HG03108 (cell line): ENCODE data around the gene PROCA1.
"Not testable (repeated sequence)": the region's sequence is repeated elsewhere in the genome, so short reads cannot be mapped to it uniquely, and the experiment has no call there.

Experiments used
- ATAC-seq: cut with Tn5 transposase; IDR thresholded peaks from one replicate; pipeline ENCODE4 v1.9.1; 2021; ENCODE audit warnings: moderate library complexity; ENCODE audit not compliant: unreplicated experiment

The PROCA1 gene

GRCh38 chr17:28726226-28726626 lies 14.5 kb upstream of the PROCA1 start, which contains the start of gene TLCD1:
Gene TLCD1, minus strand, starts transcription at chr17:28726233. Its CDS starts 136 bp downstream, at chr17:28726097.
- no peak for ATAC-seq

GRCh38 chr17:28725660-28726225 lies 14.1 kb upstream of the PROCA1 start:
- no peak for ATAC-seq

GRCh38 chr17:28725166-28725659 lies 13.5 kb upstream of the PROCA1 start:
- ATAC-seq: no peak

GRCh38 chr17:28724500-28725165 lies 12.9 kb upstream of the PROCA1 start:
- no peak for ATAC-seq

- ATAC-seq: not testable (repeated sequence)
Observed at GRCh38 chr17:28723836-28724499, 12.3 kb upstream of the PROCA1 start.

- no peak for ATAC-seq
Observed at GRCh38 chr17:28723159-28723835, 11.6 kb upstream of the PROCA1 start.

GRCh38 chr17:28722417-28723158 lies 10.9 kb upstream of the PROCA1 start:
- ATAC-seq: no peak

- ATAC-seq: not testable (repeated sequence)
Observed at GRCh38 chr17:28720997-28721329, 9.3 kb upstream of the PROCA1 start.

- ATAC-seq: no peak
Observed at GRCh38 chr17:28720247-28720996, 8.7 kb upstream of the PROCA1 start.

- no peak for ATAC-seq
Observed at GRCh38 chr17:28719021-28719433, 7.3 kb upstream of the PROCA1 start.

GRCh38 chr17:28718333-28719020 lies 6.8 kb upstream of the PROCA1 start:
- ATAC-seq: no peak

GRCh38 chr17:28717578-28718332 lies 6.1 kb upstream of the PROCA1 start, which contains the start of gene RAB34:
Gene RAB34, minus strand, starts transcription at chr17:28717868. Its CDS starts 602 bp downstream, at chr17:28717266.
- no peak for ATAC-seq

GRCh38 chr17:28716740-28717577 lies 5.3 kb upstream of the PROCA1 start:
- ATAC-seq: no peak

GRCh38 chr17:28715217-28715616 lies 3.5 kb upstream of the PROCA1 start:
- ATAC-seq: no peak

- ATAC-seq: no peak
Observed at GRCh38 chr17:28714281-28714680, 2.6 kb upstream of the PROCA1 start.

- no peak for ATAC-seq
Observed at GRCh38 chr17:28712705-28713415, 1.2 kb upstream of the PROCA1 start.

- no peak for ATAC-seq
Observed at GRCh38 chr17:28712032-28712704, 480 bp upstream of the PROCA1 start.
